ENCODE measurements around the gene TFAP2E.

Gene TFAP2E

GRCh38 chr1:35560256-35561225 is 12.6 kb upstream of the TFAP2E start:
- no peak for TF ChIP-seq CTCF (IDR thresholded peaks at IDR 0.05; ENCODE audit: control insufficient read depth, extremely low read depth, insufficient read depth)
- no peak for DNase-seq (ENCODE audit: low read depth)

GRCh38 chr1:35561297-35561971 is 11.7 kb upstream of the TFAP2E start:
- DNase-seq (ENCODE audit: low read depth) = no peak
- TF ChIP-seq CTCF (IDR thresholded peaks at IDR 0.05; ENCODE audit: control insufficient read depth, extremely low read depth, insufficient read depth) = no peak
- peak overlapping the region; percentile 30; the same call in 1 of the 2 replicates for H3K4me3 ChIP-seq (ENCODE audit: low read depth, low read length)

More at GRCh38 chr1:35560256-35561225, 12.6 kb upstream of the TFAP2E start:
- H3K4me3 ChIP-seq (ENCODE audit: low read depth, low read length) = peak overlapping the region; percentile 30; the same call in 1 of the 2 replicates

- TF ChIP-seq CTCF (IDR thresholded peaks at IDR 0.05; ENCODE audit: control insufficient read depth, extremely low read depth, insufficient read depth) = no peak
Measured at GRCh38 chr1:35561972-35562680, 11.0 kb upstream of the TFAP2E start.

GRCh38 chr1:35563166-35563565 is 9.9 kb upstream of the TFAP2E start:
- no peak for TF ChIP-seq CTCF (IDR thresholded peaks at IDR 0.05; ENCODE audit: control insufficient read depth, extremely low read depth, insufficient read depth)
- no peak overlapping the region for H3K4me3 ChIP-seq (ENCODE audit: low read depth, low read length)
- no peak for DNase-seq (ENCODE audit: low read depth)

More at GRCh38 chr1:35561972-35562680, 11.0 kb upstream of the TFAP2E start:
- no peak for DNase-seq (ENCODE audit: low read depth)
- no peak overlapping the region for H3K4me3 ChIP-seq (ENCODE audit: low read depth, low read length)

GRCh38 chr1:35564037-35564883 is 8.9 kb upstream of the TFAP2E start:
- DNase-seq (ENCODE audit: low read depth) = peak; percentile 36
- TF ChIP-seq CTCF (IDR thresholded peaks at IDR 0.05; ENCODE audit: control insufficient read depth, extremely low read depth, insufficient read depth) = peak; percentile 88
- H3K4me3 ChIP-seq (ENCODE audit: low read depth, low read length) = no peak overlapping the region
